Fibroblast of mammary gland (primary cell): ENCODE measurements around the gene COL4A1.

Experiments used
- DNase-seq: peaks from one replicate; pipeline ENCODE4 v3.0.0-alpha.2; 2010; ENCODE audit warnings: low read depth
- H3K4me3 ChIP-seq: 2 replicates; pipeline ENCODE4 v1.5.1; 2011; ENCODE audit warnings: low read depth, mild to moderate bottlenecking, low read length, moderate library complexity; ENCODE audit not compliant: control insufficient read depth
- CTCF ChIP-seq: conservative IDR thresholded peaks from 2 replicates; pipeline ENCODE4 v1.5.1; 2011; ENCODE audit warnings: low read depth, low read length, inconsistent platforms; ENCODE audit not compliant: control insufficient read depth, insufficient read depth

The COL4A1 gene

GRCh38 chr13:110220471-110220870 lies 86.5 kb downstream of the COL4A1 start:
- no peak overlapping the region for H3K4me3 ChIP-seq
- no peak for DNase-seq
- no peak for TF ChIP-seq CTCF

GRCh38 chr13:110218581-110219201 lies 88.3 kb downstream of the COL4A1 start:
- no peak overlapping the region for H3K4me3 ChIP-seq
- TF ChIP-seq CTCF, result no peak
- no peak for DNase-seq

GRCh38 chr13:110217811-110218210 lies 89.1 kb downstream of the COL4A1 start:
- DNase-seq, result no peak
- no peak overlapping the region for H3K4me3 ChIP-seq
- TF ChIP-seq CTCF, result no peak

- TF ChIP-seq CTCF, result no peak
- no peak overlapping the region for H3K4me3 ChIP-seq
- DNase-seq, result no peak
Observed at GRCh38 chr13:110217085-110217484, 89.9 kb downstream of the COL4A1 start.

- no peak overlapping the region for H3K4me3 ChIP-seq
- TF ChIP-seq CTCF, result no peak
- peak; percentile 83 for DNase-seq
Observed at GRCh38 chr13:110216398-110217041, 90.4 kb downstream of the COL4A1 start.

GRCh38 chr13:110216006-110216397 lies 91.0 kb downstream of the COL4A1 start:
- no peak for DNase-seq
- H3K4me3 ChIP-seq, result no peak overlapping the region
- TF ChIP-seq CTCF, result no peak
